GM19467 (cell line): ENCODE data around the gene COA5.
A peak's percentile ranks its signal among the peaks of the same experiment; 100 is the strongest.

ENCODE experiments used
- ATAC-seq: cut with Tn5 transposase; IDR thresholded peaks from one replicate; pipeline ENCODE4 v1.9.1; 2021; ENCODE audit warnings: mild to moderate bottlenecking, moderate library complexity; ENCODE audit not compliant: unreplicated experiment

COA5 gene

DNA sequence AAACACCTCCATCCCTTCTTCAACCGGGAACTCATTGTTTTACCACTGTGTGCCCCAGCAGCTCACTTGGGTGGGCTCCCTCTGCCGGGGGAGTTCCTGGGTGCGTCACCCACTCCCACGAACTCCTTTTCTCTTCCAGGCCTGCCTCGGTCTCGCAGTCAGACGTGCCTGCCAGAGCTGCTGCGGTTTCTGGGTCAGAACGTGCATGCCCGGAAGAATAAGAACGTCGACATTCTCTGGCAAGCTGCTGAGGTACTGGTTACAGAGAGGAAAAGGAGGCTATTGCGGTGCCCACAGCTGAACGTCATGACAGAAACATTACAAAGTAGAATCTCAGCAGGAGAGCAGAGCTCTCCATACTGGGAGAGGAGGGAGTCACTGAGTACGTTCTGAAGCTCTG, 35.6 kb downstream of the COA5 start:
- ATAC-seq = no peak

DNA sequence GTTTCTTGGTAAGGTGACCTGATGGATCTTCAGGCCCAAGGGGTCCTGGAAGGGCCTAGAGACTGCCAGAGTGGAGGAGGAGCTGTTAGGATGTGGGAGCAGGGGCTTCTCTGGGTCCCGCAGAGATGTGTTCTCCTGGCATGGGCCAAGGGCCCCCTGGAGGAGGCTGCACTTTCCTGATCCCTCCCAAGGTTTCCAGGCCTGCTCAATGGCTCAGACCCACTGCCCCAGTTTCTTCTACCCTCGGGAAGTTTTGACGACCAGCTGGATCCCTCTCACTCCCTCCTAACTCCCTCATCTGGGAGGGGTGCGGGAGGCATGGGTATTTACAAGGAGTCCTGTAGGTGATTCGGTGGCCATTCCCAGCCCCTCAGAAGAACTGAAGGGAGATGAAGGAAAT, 36.1 kb downstream of the COA5 start:
- ATAC-seq = no peak

DNA sequence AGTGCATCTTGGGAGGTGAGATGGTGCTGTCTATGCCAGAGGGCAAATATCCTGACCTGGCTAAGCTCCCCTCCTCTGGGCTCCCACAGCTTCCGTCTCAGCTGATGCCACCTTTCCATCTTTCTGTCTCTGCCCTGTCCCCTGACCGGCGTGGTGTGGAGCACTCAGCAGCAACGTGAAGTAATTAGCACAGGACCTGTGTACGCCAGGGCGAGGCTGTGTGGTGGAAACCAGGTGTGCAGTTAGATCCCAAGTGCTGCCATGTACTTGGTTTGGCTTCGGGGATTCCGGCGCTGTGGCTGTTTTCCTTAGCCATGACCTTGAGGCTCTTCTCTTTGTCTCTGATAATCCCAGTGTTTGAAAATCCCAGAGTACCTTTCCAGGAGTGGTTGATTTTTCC, 36.5 kb downstream of the COA5 start:
- ATAC-seq = no peak

DNA sequence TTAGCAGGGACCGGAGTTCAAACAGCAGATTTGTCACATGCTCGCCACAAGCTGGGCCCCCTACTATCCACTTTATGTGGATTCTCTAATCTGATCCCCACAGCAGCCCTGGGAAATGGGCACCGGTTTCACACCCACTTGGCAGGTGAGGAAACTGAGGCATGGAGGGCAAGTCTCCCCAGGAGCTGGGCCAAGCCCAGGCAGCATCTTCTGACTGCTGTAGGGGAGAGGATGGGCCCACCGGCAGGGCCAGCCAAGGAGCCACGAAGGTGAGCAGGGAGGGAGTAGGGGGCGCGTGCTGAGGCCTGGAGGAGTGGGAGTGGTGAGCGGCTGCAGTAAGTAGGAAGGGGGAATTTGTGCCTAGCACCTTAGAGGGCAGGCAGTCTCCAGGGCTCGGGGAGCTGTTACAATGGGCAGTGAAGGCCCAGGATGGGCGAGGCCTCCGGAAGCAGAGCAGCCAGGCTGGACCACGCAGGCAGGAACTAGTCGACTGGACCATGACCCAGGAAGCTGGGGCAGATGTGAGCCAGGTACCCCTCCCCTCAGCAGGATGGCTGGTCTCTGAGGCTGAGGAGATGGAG, 37.1 kb downstream of the COA5 start:
- no peak for ATAC-seq

DNA sequence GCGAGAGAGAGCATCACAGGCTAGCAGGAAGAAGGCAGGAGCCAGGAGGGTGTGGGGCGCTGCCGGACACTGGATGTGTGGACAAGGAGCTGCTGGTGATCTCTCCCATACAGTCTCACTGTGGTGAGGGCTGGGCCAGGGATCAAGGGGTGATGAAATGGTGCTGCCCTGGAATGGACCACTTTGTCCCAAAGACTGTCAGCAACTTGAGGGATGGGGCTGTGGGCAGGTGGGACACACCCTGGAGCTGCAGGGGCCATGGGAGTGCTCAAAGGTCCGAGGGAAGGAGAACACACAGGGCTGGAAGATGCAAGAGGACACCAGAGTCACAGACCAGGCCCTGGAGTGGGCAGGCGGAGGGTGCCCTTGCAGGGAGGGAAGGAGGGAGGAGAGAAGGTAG, 38.0 kb downstream of the COA5 start:
- no peak for ATAC-seq

DNA sequence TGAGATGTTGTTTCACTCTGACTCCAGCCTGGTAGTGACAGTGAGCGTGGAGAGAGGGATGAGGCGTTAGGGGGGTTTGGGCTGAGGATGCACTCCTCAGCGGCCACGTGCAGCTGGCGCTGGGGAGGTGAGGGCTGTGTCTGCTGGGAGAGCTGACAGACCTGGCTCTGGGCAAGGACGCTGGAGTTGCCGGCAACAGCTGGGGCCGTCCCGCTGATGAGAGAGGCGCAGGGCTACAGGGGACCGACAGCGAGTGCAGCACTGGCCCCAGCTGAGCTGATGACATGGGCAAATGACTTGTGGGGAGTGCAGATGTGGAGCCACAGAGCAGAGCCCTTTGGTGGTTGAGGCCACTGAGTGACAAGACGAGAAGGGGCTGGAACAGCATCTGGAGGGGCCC, 38.4 kb downstream of the COA5 start:
- ATAC-seq = no peak

DNA sequence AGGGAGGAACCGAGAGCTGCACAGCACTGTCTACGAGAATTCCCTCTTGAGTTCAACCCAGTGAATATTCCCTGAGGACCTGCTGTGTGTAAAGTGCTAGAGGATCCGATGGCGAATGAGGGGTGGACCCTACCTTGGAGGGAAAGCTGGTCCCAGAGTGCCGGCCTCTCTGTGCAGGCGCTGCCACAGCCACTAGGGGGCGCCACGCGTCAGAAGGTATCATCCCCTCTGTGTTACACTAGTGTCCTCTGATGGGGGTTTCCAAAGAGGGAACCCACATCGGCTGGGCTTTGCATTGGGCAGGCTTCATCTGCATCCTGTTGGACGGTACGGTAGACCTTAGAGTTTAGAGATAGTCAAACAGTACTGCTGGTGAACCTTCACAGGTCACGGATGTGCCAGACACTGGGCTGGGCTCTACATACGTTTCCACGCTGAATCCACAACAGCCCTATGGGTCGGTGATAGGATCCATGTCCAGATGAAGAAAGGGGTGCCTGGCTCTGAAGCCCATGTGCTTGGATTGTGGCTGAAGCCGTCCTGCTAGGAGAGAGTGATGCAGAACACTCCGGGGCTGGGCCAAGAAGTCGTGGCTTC, 39.0 kb downstream of the COA5 start:
- ATAC-seq = no peak

DNA sequence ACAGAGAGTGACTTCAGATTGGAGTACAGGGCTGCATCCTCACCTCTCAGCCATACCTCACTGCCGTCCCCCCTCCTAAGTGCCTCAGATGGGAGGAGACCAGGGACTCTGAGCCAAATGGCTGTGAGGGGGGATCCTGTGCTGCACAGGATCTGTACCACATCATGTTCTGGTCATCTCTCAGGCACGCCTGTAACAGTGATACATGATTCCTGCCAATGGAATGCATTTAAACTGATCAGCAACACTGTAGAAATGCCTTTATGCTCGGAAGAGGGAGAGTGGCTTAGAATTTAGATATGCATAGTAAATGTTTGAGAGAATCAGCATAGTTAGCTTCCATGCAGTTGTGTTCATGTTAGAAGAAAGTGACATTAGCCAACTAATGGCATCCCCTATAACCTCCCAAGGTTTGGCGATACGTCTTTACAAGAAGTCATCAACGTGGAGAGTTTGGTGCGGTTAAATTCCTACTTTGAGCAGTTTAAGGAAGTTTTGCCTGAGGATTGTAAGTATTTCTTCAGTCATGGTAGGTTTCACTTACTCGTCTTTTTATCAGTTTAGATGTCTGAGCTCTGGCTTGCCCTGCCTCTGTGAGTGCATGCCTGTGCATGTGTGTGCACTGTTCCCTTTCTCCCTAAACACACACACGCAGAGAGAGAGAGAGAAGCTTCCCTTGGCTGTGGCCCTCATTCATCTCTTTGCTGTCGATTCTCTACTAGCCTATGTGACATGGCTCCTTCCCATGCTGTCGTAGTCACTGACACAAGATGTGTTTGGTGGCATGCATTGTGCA, 40.0 kb downstream of the COA5 start:
- ATAC-seq = no peak

DNA sequence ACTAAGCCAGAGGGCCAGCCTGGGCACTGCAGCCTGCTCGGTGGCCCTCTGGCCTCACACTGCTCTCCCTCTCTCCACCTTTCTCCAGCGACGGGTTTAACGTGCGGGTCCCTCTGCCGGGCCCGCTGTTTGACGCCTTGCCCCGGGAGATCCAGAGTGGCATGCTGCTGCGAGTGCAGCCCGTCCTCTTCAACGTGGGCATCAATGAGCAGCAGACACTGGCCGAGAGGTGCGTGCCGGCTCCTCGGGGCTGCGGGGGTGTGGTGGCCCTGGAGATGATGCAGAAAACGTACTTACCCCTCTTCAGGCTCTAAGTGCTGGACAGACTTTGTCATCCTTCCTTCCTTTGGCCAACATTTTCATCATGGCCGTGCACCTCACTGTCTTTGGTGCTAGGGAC, 42.4 kb downstream of the COA5 start:
- no peak for ATAC-seq

DNA sequence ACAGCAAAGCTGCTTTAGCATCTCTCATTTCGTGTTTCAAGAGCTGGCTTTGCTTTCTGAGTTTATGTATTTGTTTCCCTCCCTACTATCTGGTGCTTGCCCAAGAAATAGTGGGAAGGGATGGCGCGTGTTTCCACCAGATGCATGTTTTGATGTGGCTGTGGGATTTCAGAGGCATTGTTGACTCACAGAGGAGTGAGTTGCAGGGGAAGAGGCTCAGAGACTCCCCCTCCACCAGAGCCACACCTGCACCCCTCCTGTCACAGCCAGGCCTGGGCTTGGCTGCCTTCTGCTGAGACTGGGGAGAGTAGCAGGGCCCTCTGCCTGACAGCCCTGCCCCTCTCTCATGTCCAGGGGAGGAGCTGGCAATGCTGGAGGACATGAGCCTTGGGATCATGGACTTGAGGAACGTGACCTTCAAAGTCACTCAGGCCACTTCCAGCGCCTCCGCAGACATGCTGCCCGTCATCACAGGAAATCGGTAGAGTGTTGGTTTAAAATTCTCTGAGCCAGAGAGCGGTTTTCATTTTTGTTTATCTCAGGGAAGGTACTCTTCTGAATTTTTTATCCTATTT, 42.9 kb downstream of the COA5 start:
- no peak for ATAC-seq

DNA sequence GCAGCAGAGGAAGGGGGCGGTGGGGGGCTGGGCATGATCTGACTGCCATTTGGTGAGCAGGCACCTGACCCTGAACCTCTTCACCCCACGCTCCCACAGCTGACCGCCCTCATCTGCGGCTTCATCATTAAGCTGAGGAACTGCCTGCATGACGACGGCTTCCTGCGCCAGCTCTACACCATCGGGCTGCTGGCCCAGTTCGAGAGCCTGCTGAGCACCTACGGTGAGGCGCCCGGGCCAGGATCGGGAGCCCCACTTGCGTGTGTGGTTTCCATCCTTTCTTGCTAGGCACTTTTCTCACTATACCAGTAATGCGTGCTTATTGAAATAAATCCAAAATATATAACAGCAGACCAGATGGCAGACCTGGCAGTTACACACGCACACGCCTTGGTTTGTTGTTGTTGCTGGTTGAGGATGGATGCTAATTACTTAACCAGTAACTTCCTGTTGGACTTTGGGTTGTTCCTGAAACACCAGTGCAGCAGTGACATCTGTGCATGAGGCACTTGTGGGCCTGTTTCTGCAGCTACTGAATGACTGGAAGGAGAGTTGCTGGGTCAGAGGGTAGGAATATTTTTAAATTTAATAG, 43.7 kb downstream of the COA5 start:
- no peak for ATAC-seq

DNA sequence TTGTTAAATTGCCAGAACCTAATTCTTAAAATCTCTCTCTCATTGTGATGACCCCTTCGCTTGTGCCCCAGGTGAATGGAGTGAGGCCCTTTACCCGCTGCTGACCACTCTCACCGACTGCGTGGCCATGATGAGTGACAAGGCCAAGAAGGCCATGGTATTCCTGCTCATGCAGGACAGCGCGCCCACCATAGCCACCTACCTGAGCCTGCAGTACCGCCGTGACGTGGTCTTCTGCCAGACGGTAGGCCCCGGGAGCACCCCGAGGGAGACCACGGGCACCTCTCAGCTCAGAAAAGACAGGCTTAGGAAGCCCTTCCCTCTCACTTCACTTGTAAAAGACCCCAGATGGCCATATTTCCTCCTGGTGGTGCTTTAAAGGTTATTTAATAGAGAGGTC, 44.9 kb downstream of the COA5 start:
- ATAC-seq = no peak

DNA sequence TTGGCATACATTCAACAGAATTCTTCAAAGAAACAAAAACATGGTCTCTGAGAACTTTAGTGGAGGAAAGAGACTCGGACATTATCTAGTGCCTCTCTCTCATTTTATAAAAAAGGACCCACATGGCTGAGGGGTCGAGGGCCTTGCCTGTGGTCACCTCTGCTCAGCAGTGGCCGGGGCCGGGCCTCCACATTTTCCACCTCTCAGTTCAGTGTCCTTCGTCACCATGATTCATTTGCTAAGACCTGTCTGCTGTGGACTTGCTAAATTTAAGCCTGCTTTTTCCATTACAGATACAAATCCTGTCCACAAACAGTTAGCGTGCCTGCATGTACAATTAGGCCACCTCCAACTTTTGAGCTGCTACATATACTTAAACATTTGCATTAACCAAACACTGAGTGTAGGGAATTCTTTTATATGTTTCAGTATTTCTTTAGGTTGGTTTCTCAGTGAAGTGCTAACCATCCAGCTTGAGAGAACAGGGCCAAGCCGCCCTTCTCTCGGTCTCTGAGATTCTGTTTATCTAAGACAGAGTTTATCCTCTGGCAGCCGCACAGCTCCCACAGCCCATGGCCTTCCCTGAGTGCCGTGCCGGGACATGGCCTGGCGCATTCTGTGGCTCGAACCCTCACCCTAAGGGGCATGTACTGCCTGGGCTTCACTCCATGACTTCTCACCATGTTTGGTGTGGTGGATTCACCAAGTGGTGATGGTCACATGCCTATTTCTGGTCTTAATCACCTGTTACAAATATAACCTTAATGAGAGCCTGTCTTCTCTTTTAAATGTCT, 46.2 kb downstream of the COA5 start:
- ATAC-seq = no peak

DNA sequence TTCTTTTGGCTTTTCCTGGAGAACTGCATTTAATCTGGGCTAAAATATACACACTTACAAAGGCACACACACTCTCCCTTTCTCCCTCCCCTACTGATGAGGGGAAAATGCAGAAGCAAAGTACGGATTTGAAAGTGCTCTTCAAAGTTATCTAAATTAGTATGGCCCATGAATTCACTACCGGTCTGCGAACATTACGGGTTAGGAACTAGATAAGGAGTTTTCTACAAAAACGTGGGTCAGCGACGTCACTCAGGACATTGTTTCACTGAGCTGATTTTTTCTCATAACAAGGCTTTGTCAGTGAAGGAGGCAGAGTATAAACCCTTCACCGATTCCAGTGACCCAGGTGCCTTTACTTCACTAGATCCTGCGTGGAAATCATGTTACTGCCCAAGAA, 47.3 kb downstream of the COA5 start:
- no peak for ATAC-seq

DNA sequence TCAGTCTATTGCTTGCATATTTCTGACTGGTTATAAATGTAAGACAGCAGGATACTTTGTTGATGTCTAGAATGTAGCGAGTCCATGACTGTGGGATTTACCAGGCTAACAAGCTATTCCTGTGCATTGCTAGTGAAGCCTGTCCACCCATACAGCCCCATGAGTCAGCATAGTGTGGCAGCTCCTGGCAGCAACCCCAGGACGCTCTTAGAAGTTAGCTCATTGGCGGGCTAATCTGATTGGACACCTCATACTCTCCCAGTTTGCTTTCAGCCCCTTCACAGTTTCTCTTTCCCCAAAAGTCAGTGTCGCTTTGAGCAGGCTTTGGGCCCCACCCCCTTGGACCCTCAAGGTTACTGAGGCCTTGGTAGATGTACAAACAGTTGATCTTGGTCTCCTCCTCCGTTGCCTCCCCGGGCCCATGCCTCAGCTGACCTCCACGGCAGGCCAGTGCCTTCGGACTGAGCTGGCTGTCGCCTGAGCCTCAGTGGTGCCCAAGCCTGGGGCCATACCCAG, 48.0 kb downstream of the COA5 start:
- no peak for ATAC-seq

DNA sequence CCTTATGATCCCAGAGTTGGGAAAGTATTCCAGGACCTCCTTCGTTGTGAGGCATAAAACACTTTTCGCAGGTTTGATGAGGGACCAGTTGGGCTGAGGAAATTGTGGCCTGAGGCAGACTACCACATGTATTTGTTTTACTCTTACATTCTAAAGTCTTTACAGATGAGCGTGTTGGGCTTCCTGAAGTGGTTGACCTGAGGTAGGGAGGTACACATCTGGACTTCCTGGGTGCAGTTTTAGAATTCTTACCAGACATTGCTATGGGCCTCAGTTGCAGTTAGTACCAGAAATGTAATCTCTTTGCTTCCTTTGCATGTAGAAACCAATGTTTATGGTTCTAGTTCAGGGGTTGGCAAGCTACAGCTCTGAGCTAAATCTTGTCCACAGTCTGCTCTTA, 48.7 kb downstream of the COA5 start:
- ATAC-seq = no peak

DNA sequence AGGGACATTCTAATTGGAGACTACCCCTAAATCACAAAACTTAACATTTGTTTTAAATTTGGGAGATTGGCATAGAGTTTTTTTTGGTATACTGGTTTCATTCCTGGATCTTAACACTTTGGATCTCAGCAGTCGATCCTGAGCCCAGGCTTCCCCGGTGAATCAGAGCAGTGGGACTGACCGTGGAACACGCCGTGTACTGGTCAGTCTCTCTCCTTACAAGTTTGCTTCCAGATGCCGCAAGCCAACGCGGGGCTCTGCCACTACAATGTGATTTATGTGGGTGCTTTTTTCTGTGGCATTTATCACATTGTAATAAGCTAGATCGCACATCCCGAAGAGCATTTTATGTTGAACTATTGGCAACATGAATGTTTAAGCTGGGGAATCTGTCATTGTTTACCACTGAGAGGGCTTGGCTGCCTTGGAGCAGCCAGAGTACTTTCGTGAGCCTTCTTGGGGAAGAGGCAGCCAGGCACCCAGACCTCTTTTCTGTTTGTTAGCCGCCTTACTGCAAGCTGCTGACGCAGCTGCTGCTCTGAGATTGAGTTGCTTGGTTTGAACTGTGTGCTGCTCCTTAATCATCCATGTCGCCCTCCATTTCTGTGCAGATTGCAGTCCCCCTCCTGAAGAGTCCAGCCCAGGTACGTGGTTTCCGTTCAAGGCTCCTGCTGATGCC, 49.3 kb downstream of the COA5 start:
- ATAC-seq = no peak

DNA sequence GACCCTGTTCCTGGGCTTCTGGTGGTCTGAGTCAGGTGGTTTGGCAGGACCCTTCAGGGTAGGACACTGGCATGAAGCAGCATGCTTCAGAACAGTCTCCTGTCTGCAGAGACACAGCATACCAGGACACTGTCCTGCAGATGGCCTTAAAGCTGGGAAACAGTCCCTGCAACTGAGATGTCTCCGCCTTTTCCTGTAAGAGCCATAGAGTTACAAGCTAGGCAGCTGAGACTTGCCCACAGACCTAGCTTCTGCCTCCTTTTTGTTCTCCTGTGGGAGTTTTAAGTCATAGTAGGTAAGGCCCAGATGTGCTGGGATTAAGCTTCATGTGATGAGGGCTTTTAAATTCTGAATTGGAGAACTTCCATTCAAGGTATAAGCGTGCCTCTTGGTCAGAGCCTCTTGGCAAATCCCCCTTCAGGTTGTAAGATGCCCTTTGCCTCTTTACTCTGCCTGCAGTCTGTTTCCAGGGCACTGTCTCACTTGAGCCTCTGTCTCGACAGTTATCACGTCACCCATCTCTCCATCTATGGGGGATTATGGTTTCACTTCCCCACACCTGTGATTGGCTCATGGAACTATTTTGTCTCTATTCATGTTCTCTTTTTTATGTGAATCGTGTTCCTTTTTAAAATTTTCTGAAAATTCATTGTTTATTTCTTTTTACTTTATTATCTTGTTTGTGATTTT, 51.8 kb downstream of the COA5 start:
- peak; percentile 53 for ATAC-seq

DNA sequence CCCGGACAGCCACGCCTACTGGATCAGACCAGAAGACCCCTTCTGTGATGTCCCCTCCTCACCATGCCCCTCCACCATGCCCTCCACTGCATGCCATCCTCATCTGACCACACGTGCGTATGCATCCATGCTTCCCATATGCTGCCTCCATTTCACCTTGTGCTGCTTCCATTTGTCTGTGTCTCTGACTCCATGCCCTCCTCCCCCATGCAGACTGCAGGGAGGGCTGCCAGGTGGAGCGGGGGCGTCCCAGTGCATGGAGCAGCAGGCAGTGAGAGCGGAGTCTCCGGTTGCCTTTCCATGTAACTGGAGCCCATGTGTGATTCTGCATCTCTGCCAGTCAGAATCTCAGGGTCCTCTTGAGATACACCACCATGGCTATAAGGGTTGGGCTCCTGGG, 52.6 kb downstream of the COA5 start:
- no peak for ATAC-seq
